Neural progenitor cell (in vitro differentiated cells): ENCODE data around the gene LDLRAD4.

Experiments used
- CTCF ChIP-seq: fragments of 200-600 bp; sonication (generic); IDR thresholded peaks from 2 replicates; pipeline ENCODE4 v1.5.1; 2017; ENCODE audit warnings: antibody characterized with exemption, mild to moderate bottlenecking
- EZH2 ChIP-seq: fragments of 200-600 bp; sonication (generic); IDR thresholded peaks from 2 replicates; pipeline ENCODE4 v1.6.1; 2017; ENCODE audit warnings: antibody characterized with exemption, mild to moderate bottlenecking, moderate library complexity

DNA sequence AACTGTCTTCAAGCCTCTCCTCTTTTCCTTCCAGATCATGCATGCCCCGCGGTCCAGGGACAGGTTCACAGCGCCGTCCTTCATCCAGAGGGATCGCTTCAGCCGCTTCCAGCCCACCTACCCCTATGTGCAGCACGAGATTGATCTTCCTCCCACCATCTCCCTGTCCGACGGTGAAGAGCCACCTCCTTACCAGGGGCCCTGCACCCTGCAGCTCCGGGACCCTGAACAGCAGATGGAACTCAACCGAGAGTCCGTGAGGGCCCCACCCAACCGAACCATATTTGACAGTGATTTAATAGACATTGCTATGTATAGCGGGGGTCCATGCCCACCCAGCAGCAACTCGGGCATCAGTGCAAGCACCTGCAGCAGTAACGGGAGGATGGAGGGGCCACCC lies 426.5 kb downstream of the LDLRAD4 start:
- TF ChIP-seq EZH2 = no peak
- TF ChIP-seq CTCF = no peak
